RWPE1 (cell line): Measurements from ENCODE around the gene TNFRSF18.

Source experiments
- CTCF ChIA-PET: fragments of 350-600 bp; sonication (Branson Sonifier 250); formaldehyde crosslinking; extraction: SDS; loops from one replicate; lab custom pipeline; 2021; lab: Yijun Ruan, JAX
- POLR2A ChIA-PET: fragments of 400-600 bp; formaldehyde crosslinking; extraction: SDS; loops from one replicate; lab custom pipeline; 2020; ENCODE audit warnings: antibody characterized with exemption; ENCODE audit not compliant: low non-redundant PET; lab: Yijun Ruan, JAX
- DNase-seq: peaks from one replicate; pipeline ENCODE4 v3.0.0; 2012; ENCODE audit warnings: low spot score
- H3K27ac ChIP-seq: fragments of 450-650 bp; 2 replicates; pipeline ENCODE4 v1.5.1; 2017
- CTCF ChIP-seq: fragments of 450-650 bp; conservative IDR thresholded peaks from 2 replicates; pipeline ENCODE4 v1.5.1; 2017; ENCODE audit warnings: low read depth, mild to moderate bottlenecking

TNFRSF18 gene

GRCh38 chr1:1219341-1219740 lies 12.9 kb upstream of the TNFRSF18 start:
- no peak for DNase-seq
- peak overlapping the region; percentile 75 for H3K27ac ChIP-seq
- no peak for TF ChIP-seq CTCF
- POLR2A ChIA-PET: no interaction called here
- CTCF ChIA-PET: no interaction called here

GRCh38 chr1:1218524-1219200 lies 12.3 kb upstream of the TNFRSF18 start:
- H3K27ac ChIP-seq: peak overlapping the region; percentile 75
- TF ChIP-seq CTCF: no peak
- no peak for DNase-seq
- CTCF ChIA-PET: no interaction called here
- POLR2A ChIA-PET: no interaction called here

- H3K27ac ChIP-seq: peak overlapping the region; percentile 75
- DNase-seq: peak; percentile 91
- POLR2A ChIA-PET: no interaction called here
- CTCF ChIA-PET: interaction anchor here (0.6 kb wide), 1 partner anchor 58 kb away, joined by 3 read pairs; no protein-coding TSS in a partner anchor
- TF ChIP-seq CTCF: no peak
Observed at GRCh38 chr1:1217621-1218523, 11.5 kb upstream of the TNFRSF18 start.

GRCh38 chr1:1216770-1217620 lies 10.6 kb upstream of the TNFRSF18 start:
- DNase-seq: no peak
- POLR2A ChIA-PET: no interaction called here
- no peak for TF ChIP-seq CTCF
- peak overlapping the region; percentile 75 for H3K27ac ChIP-seq
- CTCF ChIA-PET: interaction anchor here (0.6 kb wide), 1 partner anchor 57 kb away, joined by 3 read pairs; no protein-coding TSS in a partner anchor

GRCh38 chr1:1215881-1216605 lies 9.7 kb upstream of the TNFRSF18 start:
- TF ChIP-seq CTCF: no peak
- H3K27ac ChIP-seq: peak overlapping the region; percentile 75
- ChIA-PET POLR2A (no interaction called here), CTCF (interaction anchor here (0.6 to 1.4 kb wide), 2 partner anchors 15 to 231 kb away, joined by 3 to 4 read pairs; no protein-coding TSS in a partner anchor)
- DNase-seq: no peak
